GM12878 (cell line): ENCODE results near the gene SPR. TPM values are rescaled to one million over a fixed set of nuclear protein-coding genes. Genes with fewer than 3 reads are reported as not detected.

Experiments used
- ATF7 ChIP-seq: fragments of 450-650 bp; IDR thresholded peaks from 2 replicates; pipeline ENCODE4 v1.6.1; 2016; ENCODE audit warnings: low read depth, mild to moderate bottlenecking
- CHD2 ChIP-seq: IDR thresholded peaks from 2 replicates; pipeline ENCODE4 v1.6.1; 2011; ENCODE audit warnings: low read depth, low read length, improper control_type of control experiment, borderline replicate concordance
- KDM1A ChIP-seq: fragments of 200-600 bp; sonication (generic); IDR thresholded peaks from 2 replicates; pipeline ENCODE4 v1.6.1; 2016; ENCODE audit warnings: borderline replicate concordance
- MYB ChIP-seq: fragments of 150-350 bp; IDR thresholded peaks from 2 replicates; pipeline ENCODE4 v1.6.1; 2014; ENCODE audit warnings: mild to moderate bottlenecking, low read depth, low read length, borderline replicate concordance
- RB1 ChIP-seq: fragments of 450-650 bp; formaldehyde crosslinking; IDR thresholded peaks from 2 replicates; pipeline ENCODE4 v1.6.1; 2017; ENCODE audit warnings: mild to moderate bottlenecking, borderline replicate concordance
- SREBF2 ChIP-seq: IDR thresholded peaks from 2 replicates; pipeline ENCODE4 v1.6.1; 2012; ENCODE audit warnings: mild to moderate bottlenecking, low read length
- TARDBP ChIP-seq: IDR thresholded peaks from 2 replicates; pipeline ENCODE4 v1.6.1; 2016; ENCODE audit warnings: borderline replicate concordance
- TBL1XR1 ChIP-seq: IDR thresholded peaks from 2 replicates; pipeline ENCODE4 v1.6.1; 2012; ENCODE audit warnings: low read depth, low read length, improper control_type of control experiment
- TCF7 ChIP-seq: IDR thresholded peaks from 2 replicates; pipeline ENCODE4 v1.6.1; 2014; ENCODE audit warnings: antibody characterized with exemption, borderline replicate concordance
- polyA plus RNA-seq, 11 experiments: library from polyadenylated mRNA; depleted of rRNA in 4 of 11; unstranded in 6 of 11; stranded (reverse) in 5 of 11; fragments of >200 nt; fragmentation: Nextera tagmentation in 4 of 11; fragmentation: Illumina TruSeq in 1 of 11; extraction: Ambion mirVana in 4 of 11; extraction: Trizol in 1 of 11; gene quantifications; 1 replicate in 1 of 11; 2 replicates in 10 of 11; pipeline versions ENCODE4 v1.2.1 to v1.2.3, GENCODE V29; 2011 to 2016; ENCODE audit warnings: inconsistent platforms in 2 of 11, missing spikeins in 2 of 11, low read depth in 1 of 11
- total RNA-seq, 4 experiments: library from RNA; depleted of rRNA in 3 of 4; stranded (reverse); fragments of >200 nt in 3 of 4; fragmentation: Illumina TruSeq in 1 of 4; extraction: Trizol in 1 of 4; gene quantifications; 2 replicates each; pipeline versions ENCODE4 v1.2.1 to v1.2.3, GENCODE V29; 2013 to 2021
- TF ChIP-seq, protein P1 (sequence below): fragments of 450-650 bp; formaldehyde crosslinking; IDR thresholded peaks from 2 replicates; pipeline ENCODE4 v1.4.0; 2022; ENCODE audit warnings: mild to moderate bottlenecking, moderate library complexity
- TF ChIP-seq, protein P2 (sequence below), 3 experiments: IDR thresholded peaks in 2 of 3; conservative IDR thresholded peaks in 1 of 3; 2 replicates each; pipeline ENCODE4 v1.5.1; 2011; ENCODE audit warnings: low read depth in 3 of 3, low read length in 3 of 3, mild to moderate bottlenecking in 3 of 3, control low read depth in 2 of 3, moderate library complexity in 2 of 3, inconsistent platforms in 1 of 3, mixed read lengths in 1 of 3; ENCODE audit not compliant: control insufficient read depth in 2 of 3, insufficient read depth in 1 of 3; ENCODE audit errors: extremely low read depth in 1 of 3
- TF ChIP-seq, protein P3 (sequence below): fragments of 450-650 bp; IDR thresholded peaks from 2 replicates; pipeline ENCODE4 v1.6.1; 2016; ENCODE audit warnings: mild to moderate bottlenecking, moderate library complexity, borderline replicate concordance
- TF ChIP-seq, protein P4 (sequence below): fragments of 450-650 bp; conservative IDR thresholded peaks from 2 replicates; pipeline ENCODE4 v1.6.1; 2017; ENCODE audit warnings: mild to moderate bottlenecking, moderate library complexity

SPR gene
- total and polyA plus RNA-seq, 10 of the 15 experiments (the other 5 are each of a cell fraction or from before 2014, with no cell fraction given): 0.68 to 7.8 (median 2.5) TPM

DNA sequence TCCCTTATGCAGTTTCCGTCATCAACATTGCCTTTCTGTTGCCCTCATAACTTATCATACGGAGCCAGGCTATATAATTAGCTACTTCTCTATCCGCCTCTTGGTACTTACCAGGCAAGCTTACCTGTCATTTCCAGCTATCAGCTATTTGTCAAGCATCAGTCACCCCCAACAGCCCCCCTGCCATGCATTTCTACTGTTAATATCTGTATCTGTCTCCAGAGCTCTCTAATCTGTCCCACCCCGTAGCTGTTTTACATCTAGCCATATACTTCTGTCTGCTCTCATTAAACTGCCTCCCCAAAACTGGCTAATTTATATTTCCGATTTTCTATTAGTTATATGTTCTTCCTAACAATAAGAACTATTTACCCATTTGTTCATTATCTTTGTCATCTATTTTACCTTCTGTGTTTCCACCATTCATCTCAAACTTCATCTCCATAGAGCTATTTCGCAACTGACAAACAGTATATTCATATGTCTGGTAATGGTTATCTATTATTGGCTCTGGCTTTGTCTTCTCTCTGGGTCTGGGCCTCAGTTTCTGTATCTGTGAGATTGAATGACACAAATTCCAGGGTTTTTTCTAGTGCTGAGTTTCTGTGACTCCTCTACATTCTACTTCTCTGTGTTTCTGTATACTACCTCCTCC lies 39.7 kb downstream of the SPR start (continued):
- TF ChIP-seq, protein P1, sequence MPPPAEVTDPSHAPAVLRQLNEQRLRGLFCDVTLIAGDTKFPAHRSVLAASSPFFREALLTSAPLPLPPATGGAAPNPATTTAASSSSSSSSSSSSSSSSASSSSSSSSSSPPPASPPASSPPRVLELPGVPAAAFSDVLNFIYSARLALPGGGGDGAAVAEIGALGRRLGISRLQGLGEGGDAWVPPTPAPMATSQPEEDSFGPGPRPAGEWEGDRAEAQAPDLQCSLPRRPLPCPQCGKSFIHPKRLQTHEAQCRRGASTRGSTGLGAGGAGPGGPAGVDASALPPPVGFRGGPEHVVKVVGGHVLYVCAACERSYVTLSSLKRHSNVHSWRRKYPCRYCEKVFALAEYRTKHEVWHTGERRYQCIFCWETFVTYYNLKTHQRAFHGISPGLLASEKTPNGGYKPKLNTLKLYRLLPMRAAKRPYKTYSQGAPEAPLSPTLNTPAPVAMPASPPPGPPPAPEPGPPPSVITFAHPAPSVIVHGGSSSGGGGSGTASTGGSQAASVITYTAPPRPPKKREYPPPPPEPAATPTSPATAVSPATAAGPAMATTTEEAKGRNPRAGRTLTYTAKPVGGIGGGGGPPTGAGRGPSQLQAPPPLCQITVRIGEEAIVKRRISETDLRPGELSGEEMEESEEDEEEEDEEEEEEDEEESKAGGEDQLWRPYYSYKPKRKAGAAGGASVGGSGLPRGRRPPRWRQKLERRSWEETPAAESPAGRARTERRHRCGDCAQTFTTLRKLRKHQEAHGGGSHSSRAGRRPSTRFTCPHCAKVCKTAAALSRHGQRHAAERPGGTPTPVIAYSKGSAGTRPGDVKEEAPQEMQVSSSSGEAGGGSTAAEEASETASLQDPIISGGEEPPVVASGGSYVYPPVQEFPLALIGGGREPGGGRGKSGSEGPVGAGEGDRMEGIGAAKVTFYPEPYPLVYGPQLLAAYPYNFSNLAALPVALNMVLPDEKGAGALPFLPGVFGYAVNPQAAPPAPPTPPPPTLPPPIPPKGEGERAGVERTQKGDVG: no peak
- TF ChIP-seq TARDBP (no peak), TCF7 (no peak), CHD2 (no peak), SREBF2 (no peak), ATF7 (no peak), MYB (no peak), KDM1A (no peak), TBL1XR1 (no peak), RB1 (no peak)
- TF ChIP-seq, protein P2, sequence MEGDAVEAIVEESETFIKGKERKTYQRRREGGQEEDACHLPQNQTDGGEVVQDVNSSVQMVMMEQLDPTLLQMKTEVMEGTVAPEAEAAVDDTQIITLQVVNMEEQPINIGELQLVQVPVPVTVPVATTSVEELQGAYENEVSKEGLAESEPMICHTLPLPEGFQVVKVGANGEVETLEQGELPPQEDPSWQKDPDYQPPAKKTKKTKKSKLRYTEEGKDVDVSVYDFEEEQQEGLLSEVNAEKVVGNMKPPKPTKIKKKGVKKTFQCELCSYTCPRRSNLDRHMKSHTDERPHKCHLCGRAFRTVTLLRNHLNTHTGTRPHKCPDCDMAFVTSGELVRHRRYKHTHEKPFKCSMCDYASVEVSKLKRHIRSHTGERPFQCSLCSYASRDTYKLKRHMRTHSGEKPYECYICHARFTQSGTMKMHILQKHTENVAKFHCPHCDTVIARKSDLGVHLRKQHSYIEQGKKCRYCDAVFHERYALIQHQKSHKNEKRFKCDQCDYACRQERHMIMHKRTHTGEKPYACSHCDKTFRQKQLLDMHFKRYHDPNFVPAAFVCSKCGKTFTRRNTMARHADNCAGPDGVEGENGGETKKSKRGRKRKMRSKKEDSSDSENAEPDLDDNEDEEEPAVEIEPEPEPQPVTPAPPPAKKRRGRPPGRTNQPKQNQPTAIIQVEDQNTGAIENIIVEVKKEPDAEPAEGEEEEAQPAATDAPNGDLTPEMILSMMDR (IDR thresholded peaks at IDR 0.05 in 2 of 3, conservative IDR thresholded peaks at IDR 0.05 in 1 of 3; ENCODE audit: control insufficient read depth in 2 of 3, extremely low read depth in 1 of 3, insufficient read depth in 1 of 3, low read depth in 3 of 3, low read length in 3 of 3): no peak
- TF ChIP-seq, protein P3, sequence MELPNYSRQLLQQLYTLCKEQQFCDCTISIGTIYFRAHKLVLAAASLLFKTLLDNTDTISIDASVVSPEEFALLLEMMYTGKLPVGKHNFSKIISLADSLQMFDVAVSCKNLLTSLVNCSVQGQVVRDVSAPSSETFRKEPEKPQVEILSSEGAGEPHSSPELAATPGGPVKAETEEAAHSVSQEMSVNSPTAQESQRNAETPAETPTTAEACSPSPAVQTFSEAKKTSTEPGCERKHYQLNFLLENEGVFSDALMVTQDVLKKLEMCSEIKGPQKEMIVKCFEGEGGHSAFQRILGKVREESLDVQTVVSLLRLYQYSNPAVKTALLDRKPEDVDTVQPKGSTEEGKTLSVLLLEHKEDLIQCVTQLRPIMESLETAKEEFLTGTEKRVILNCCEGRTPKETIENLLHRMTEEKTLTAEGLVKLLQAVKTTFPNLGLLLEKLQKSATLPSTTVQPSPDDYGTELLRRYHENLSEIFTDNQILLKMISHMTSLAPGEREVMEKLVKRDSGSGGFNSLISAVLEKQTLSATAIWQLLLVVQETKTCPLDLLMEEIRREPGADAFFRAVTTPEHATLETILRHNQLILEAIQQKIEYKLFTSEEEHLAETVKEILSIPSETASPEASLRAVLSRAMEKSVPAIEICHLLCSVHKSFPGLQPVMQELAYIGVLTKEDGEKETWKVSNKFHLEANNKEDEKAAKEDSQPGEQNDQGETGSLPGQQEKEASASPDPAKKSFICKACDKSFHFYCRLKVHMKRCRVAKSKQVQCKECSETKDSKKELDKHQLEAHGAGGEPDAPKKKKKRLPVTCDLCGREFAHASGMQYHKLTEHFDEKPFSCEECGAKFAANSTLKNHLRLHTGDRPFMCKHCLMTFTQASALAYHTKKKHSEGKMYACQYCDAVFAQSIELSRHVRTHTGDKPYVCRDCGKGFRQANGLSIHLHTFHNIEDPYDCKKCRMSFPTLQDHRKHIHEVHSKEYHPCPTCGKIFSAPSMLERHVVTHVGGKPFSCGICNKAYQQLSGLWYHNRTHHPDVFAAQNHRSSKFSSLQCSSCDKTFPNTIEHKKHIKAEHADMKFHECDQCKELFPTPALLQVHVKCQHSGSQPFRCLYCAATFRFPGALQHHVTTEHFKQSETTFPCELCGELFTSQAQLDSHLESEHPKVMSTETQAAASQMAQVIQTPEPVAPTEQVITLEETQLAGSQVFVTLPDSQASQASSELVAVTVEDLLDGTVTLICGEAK: no peak
- TF ChIP-seq, protein P4, sequence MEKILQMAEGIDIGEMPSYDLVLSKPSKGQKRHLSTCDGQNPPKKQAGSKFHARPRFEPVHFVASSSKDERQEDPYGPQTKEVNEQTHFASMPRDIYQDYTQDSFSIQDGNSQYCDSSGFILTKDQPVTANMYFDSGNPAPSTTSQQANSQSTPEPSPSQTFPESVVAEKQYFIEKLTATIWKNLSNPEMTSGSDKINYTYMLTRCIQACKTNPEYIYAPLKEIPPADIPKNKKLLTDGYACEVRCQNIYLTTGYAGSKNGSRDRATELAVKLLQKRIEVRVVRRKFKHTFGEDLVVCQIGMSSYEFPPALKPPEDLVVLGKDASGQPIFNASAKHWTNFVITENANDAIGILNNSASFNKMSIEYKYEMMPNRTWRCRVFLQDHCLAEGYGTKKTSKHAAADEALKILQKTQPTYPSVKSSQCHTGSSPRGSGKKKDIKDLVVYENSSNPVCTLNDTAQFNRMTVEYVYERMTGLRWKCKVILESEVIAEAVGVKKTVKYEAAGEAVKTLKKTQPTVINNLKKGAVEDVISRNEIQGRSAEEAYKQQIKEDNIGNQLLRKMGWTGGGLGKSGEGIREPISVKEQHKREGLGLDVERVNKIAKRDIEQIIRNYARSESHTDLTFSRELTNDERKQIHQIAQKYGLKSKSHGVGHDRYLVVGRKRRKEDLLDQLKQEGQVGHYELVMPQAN: no peak
